Trophoblast cell (in vitro differentiated cells and primary cell): ENCODE data around the gene ID2.

Experiments
- DNase-seq, 2 donors: peaks; one replicate each; pipeline ENCODE4 v3.0.0-alpha.2; 2016
- H2AFZ ChIP-seq: 2 replicates; pipeline ENCODE4 v1.6.1; 2013; ENCODE audit warnings: low read length, moderate library complexity, mild to moderate bottlenecking; ENCODE audit not compliant: insufficient read depth, poor library complexity
- H2AK5ac ChIP-seq: 2 replicates; pipeline ENCODE4 v1.6.1; 2013; ENCODE audit warnings: mild to moderate bottlenecking, low read length
- H2BK120ac ChIP-seq: 2 replicates; pipeline ENCODE4 v1.6.1; 2013; ENCODE audit warnings: low read length, mild to moderate bottlenecking, moderate library complexity; ENCODE audit not compliant: insufficient read depth, poor library complexity
- H2BK12ac ChIP-seq: 2 replicates; pipeline ENCODE4 v1.6.1; 2013; ENCODE audit warnings: mild to moderate bottlenecking, low read length, moderate library complexity
- H2BK5ac ChIP-seq: 2 replicates; pipeline ENCODE4 v1.6.1; 2013; ENCODE audit warnings: low read length, low read depth, moderate library complexity, mild to moderate bottlenecking; ENCODE audit not compliant: poor library complexity
- H3K14ac ChIP-seq: 2 replicates; pipeline ENCODE4 v1.6.1; 2013; ENCODE audit warnings: mild to moderate bottlenecking, low read length
- H3K18ac ChIP-seq: 2 replicates; pipeline ENCODE4 v1.6.1; 2013; ENCODE audit warnings: mild to moderate bottlenecking, low read length
- H3K23ac ChIP-seq: 2 replicates; pipeline ENCODE4 v1.6.1; 2013; ENCODE audit warnings: low read length
- H3K27ac ChIP-seq: 2 replicates; pipeline ENCODE4 v1.5.1; 2013; ENCODE audit warnings: low read depth, mild to moderate bottlenecking, inconsistent platforms, low read length, moderate library complexity
- H3K27me3 ChIP-seq: 2 replicates; pipeline ENCODE4 v1.6.1; 2013; ENCODE audit warnings: inconsistent platforms, mild to moderate bottlenecking, low read length, moderate library complexity; ENCODE audit not compliant: insufficient read depth
- H3K36me3 ChIP-seq, 2 experiments: 1 replicate in 1 of 2; 2 replicates in 1 of 2; pipeline ENCODE4 v1.6.1; 2013; ENCODE audit warnings: low read length in 2 of 2, mild to moderate bottlenecking in 2 of 2, moderate library complexity in 1 of 2; ENCODE audit not compliant: insufficient read depth in 2 of 2, control insufficient read depth in 1 of 2
- H3K4ac ChIP-seq: 2 replicates; pipeline ENCODE4 v1.6.1; 2013; ENCODE audit warnings: low read depth, mild to moderate bottlenecking, low read length, moderate library complexity
- H3K4me1 ChIP-seq, 2 experiments: 1 replicate in 1 of 2; 2 replicates in 1 of 2; pipeline ENCODE4 v1.6.1; 2013; ENCODE audit warnings: low read length in 2 of 2, mild to moderate bottlenecking in 2 of 2, moderate library complexity in 1 of 2; ENCODE audit not compliant: insufficient read depth in 2 of 2, control insufficient read depth in 1 of 2
- H3K4me2 ChIP-seq: 2 replicates; pipeline ENCODE4 v1.6.1; 2013; ENCODE audit warnings: inconsistent platforms, mild to moderate bottlenecking, low read length, moderate library complexity
- H3K4me3 ChIP-seq: 2 replicates; pipeline ENCODE4 v1.5.1; 2013; ENCODE audit warnings: mild to moderate bottlenecking, low read depth, low read length, inconsistent platforms
- H3K79me1 ChIP-seq: one replicate; pipeline ENCODE4 v1.6.1; 2013; ENCODE audit warnings: low read length
- H3K79me2 ChIP-seq: 2 replicates; pipeline ENCODE4 v1.6.1; 2013; ENCODE audit warnings: low read length, mild to moderate bottlenecking; ENCODE audit not compliant: control insufficient read depth, insufficient read depth, poor library complexity
- H3K9ac ChIP-seq: 2 replicates; pipeline ENCODE4 v1.6.1; 2013; ENCODE audit warnings: mild to moderate bottlenecking, low read length
- H3K9me3 ChIP-seq: 2 replicates; pipeline ENCODE4 v1.6.1; 2013; ENCODE audit warnings: low read depth, mild to moderate bottlenecking, control low read depth, inconsistent platforms, low read length; ENCODE audit not compliant: insufficient read depth
- H4K12ac ChIP-seq: 2 replicates; pipeline ENCODE4 v1.6.1; 2013; ENCODE audit warnings: low read depth, mild to moderate bottlenecking, low read length, moderate library complexity
- H4K8ac ChIP-seq: 2 replicates; pipeline ENCODE4 v1.6.1; 2013; ENCODE audit warnings: low read depth, mild to moderate bottlenecking, low read length, moderate library complexity
- H4K91ac ChIP-seq: one replicate; pipeline ENCODE4 v1.6.1; 2013; ENCODE audit warnings: low read depth, mild to moderate bottlenecking, low read length, moderate library complexity
- WGBS: extraction: QIAGEN DNeasy Blood & Tissue Kit; methylation state at CpG from one replicate; pipeline ENCODE4 v1.1.7; 2013; ENCODE audit warnings: missing lambda C conversion rate; ENCODE audit not compliant: insufficient read length, insufficient coverage; ENCODE audit errors: extremely low coverage; 5-methylcytosine and 5-hydroxymethylcytosine counted together

ID2 gene

GRCh38 chr2:8701681-8702379, 20.0 kb downstream of the ID2 start:
- Histone ChIP-seq H2AFZ (no peak overlapping the region), H4K8ac (no peak overlapping the region), H2BK12ac (no peak overlapping the region), H3K9ac (no peak overlapping the region), H3K14ac (no peak overlapping the region), H3K36me3 (no peaks in the 10 kb centered on the region), H3K18ac (no peak overlapping the region), H3K4me3 (no peak overlapping the region), H3K79me1 (no peaks in the 10 kb centered on the region), H2BK5ac (no peak overlapping the region), H3K4me1 (no peaks in the 10 kb centered on the region), H3K4me2 (no peak overlapping the region), H3K27me3 (no peaks in the 10 kb centered on the region), H3K23ac (peak overlapping the region; percentile 22), H3K27ac (no peak overlapping the region), H2BK120ac (no peak overlapping the region), H2AK5ac (no peak overlapping the region), H3K9me3 (peaks cover 3% of the 10 kb centered on the region), H4K91ac (no peak overlapping the region), H4K12ac (no peak overlapping the region), H3K79me2 (no peaks in the 10 kb centered on the region), H3K4ac (no peak overlapping the region)
- no CpG with 5 or more reads among the region's 16 CpGs for WGBS
- no peak for DNase-seq

GRCh38 chr2:8704906-8705305, 23.1 kb downstream of the ID2 start:
- H4K12ac ChIP-seq = no peak overlapping the region
- H3K4me2 ChIP-seq = no peak overlapping the region
- H3K4me1 ChIP-seq = no peaks in the 10 kb centered on the region
- no peaks in the 10 kb centered on the region for H3K79me2 ChIP-seq
- DNase-seq = peak in 1 of 2 donors; percentile 6
- H4K8ac ChIP-seq = no peak overlapping the region
- no peak overlapping the region for H2AK5ac ChIP-seq
- no peak overlapping the region for H2AFZ ChIP-seq
- no peaks in the 10 kb centered on the region for H3K27me3 ChIP-seq
- no peak overlapping the region for H3K23ac ChIP-seq
- H3K4ac ChIP-seq = no peak overlapping the region
- H3K14ac ChIP-seq = no peak overlapping the region
- H2BK12ac ChIP-seq = no peak overlapping the region
- no CpG with 5 or more reads among the region's 3 CpGs for WGBS
- peaks cover 4% of the 10 kb centered on the region for H3K9me3 ChIP-seq
- H3K27ac ChIP-seq = no peak overlapping the region
- no peak overlapping the region for H4K91ac ChIP-seq
- H2BK5ac ChIP-seq = no peak overlapping the region
- H3K4me3 ChIP-seq = no peak overlapping the region
- H3K9ac ChIP-seq = no peak overlapping the region
- H3K18ac ChIP-seq = no peak overlapping the region
- no peaks in the 10 kb centered on the region for H3K36me3 ChIP-seq
- H2BK120ac ChIP-seq = no peak overlapping the region
- no peaks in the 10 kb centered on the region for H3K79me1 ChIP-seq

GRCh38 chr2:8709611-8710010, 27.8 kb downstream of the ID2 start:
- H3K79me1 ChIP-seq = no peaks in the 10 kb centered on the region
- H2AFZ ChIP-seq = no peak overlapping the region
- no peak overlapping the region for H2AK5ac ChIP-seq
- no peaks in the 10 kb centered on the region for H3K36me3 ChIP-seq
- no peaks in the 10 kb centered on the region for H3K27me3 ChIP-seq
- H2BK12ac ChIP-seq = no peak overlapping the region
- no peaks in the 10 kb centered on the region for H3K79me2 ChIP-seq
- H3K4ac ChIP-seq = no peak overlapping the region
- no peak overlapping the region for H4K8ac ChIP-seq
- no peak overlapping the region for H2BK120ac ChIP-seq
- no peak overlapping the region for H2BK5ac ChIP-seq
- no peak overlapping the region for H3K4me2 ChIP-seq
- no peak overlapping the region for H4K91ac ChIP-seq
- no peak overlapping the region for H4K12ac ChIP-seq
- H3K14ac ChIP-seq = no peak overlapping the region
- H3K18ac ChIP-seq = no peak overlapping the region
- peaks cover 2% of the 10 kb centered on the region for H3K9me3 ChIP-seq
- H3K27ac ChIP-seq = no peak overlapping the region
- DNase-seq = no peak
- H3K4me1 ChIP-seq = no peaks in the 10 kb centered on the region
- no peak overlapping the region for H3K9ac ChIP-seq
- H3K4me3 ChIP-seq = no peak overlapping the region
- no CpG with 5 or more reads among the region's 14 CpGs for WGBS
- no peak overlapping the region for H3K23ac ChIP-seq

- Histone ChIP-seq H3K23ac (no peak overlapping the region), H3K36me3 (no peaks in the 10 kb centered on the region), H3K9ac (no peak overlapping the region), H3K4me3 (no peak overlapping the region), H2BK12ac (no peak overlapping the region), H3K79me2 (no peaks in the 10 kb centered on the region), H2AFZ (no peak overlapping the region), H3K14ac (no peak overlapping the region), H4K12ac (no peak overlapping the region), H3K9me3 (peaks cover 2% of the 10 kb centered on the region), H2BK5ac (no peak overlapping the region), H4K8ac (no peak overlapping the region), H3K4me1 (no peaks in the 10 kb centered on the region), H3K4ac (no peak overlapping the region), H2BK120ac (no peak overlapping the region), H3K27me3 (no peaks in the 10 kb centered on the region), H2AK5ac (no peak overlapping the region), H4K91ac (no peak overlapping the region), H3K27ac (no peak overlapping the region), H3K4me2 (no peak overlapping the region), H3K18ac (no peak overlapping the region), H3K79me1 (no peaks in the 10 kb centered on the region)
- no peak for DNase-seq
- no CpG with 5 or more reads among the region's 3 CpGs for WGBS
These were observed 29.1 kb downstream of the ID2 start for GRCh38 chr2:8710951-8711350.
